SK-N-MC (cell line): ENCODE measurements around the gene TBCC.
"Not testable (repeated sequence)": the region's sequence is repeated elsewhere in the genome, so short reads cannot be mapped to it uniquely, and the experiment has no call there.

Experiments
- DNase-seq: peaks from one replicate; pipeline ENCODE4 v3.0.0-alpha.2; 2011; ENCODE audit warnings: low read depth, low spot score
- H3K27ac ChIP-seq: fragments of 200-600 bp; sonication (generic); 2 replicates; pipeline ENCODE4 v1.5.1; 2016; ENCODE audit warnings: mixed run types
- H3K36me3 ChIP-seq: fragments of 200-600 bp; sonication (generic); 2 replicates; pipeline ENCODE4 v1.6.1; 2017; ENCODE audit warnings: antibody characterized with exemption, low read length, mixed read lengths; ENCODE audit not compliant: insufficient read depth
- H3K4me3 ChIP-seq: fragments of 200-600 bp; sonication (generic); 2 replicates; pipeline ENCODE4 v1.5.1; 2016
- H3K9ac ChIP-seq: fragments of 200-600 bp; sonication (generic); 2 replicates; pipeline ENCODE4 v1.8.0; 2017; ENCODE audit warnings: mixed run types, mixed read lengths; ENCODE audit not compliant: insufficient read length
- H3K9me3 ChIP-seq: fragments of 200-600 bp; sonication (generic); 2 replicates; pipeline ENCODE4 v1.6.1; 2017; ENCODE audit warnings: low read depth, mild to moderate bottlenecking, antibody characterized with exemption, low read length, moderate library complexity, mixed read lengths
- EZH2 ChIP-seq: fragments of 200-600 bp; sonication (generic); IDR thresholded peaks from one replicate; pipeline ENCODE4 v1.6.1; 2017; ENCODE audit warnings: antibody characterized with exemption
- FOXP2 ChIP-seq: optimal IDR thresholded peaks from 2 replicates; pipeline ENCODE3; 2011; ENCODE audit warnings: mild to moderate bottlenecking, moderate library complexity; ENCODE audit not compliant: insufficient read depth; ENCODE audit errors: extremely low read length, control extremely low read depth
- POLR2AphosphoS5 ChIP-seq: IDR thresholded peaks from 2 replicates; pipeline ENCODE4 v1.6.1; 2012; ENCODE audit warnings: mild to moderate bottlenecking, low read depth, low read length, borderline replicate concordance

Gene TBCC

GRCh38 chr6:42714098-42714761, 31.7 kb downstream of the TBCC start:
- DNase-seq: no peak

GRCh38 chr6:42711930-42712329, 34.0 kb downstream of the TBCC start:
- Histone ChIP-seq H3K27ac (no peak overlapping the region), H3K4me3 (no peak overlapping the region), H3K9ac (no peak overlapping the region), H3K9me3 (no peaks in the 10 kb centered on the region), H3K36me3 (no peaks in the 10 kb centered on the region)
- TF ChIP-seq FOXP2 (no peak), POLR2AphosphoS5 (no peak), EZH2 (no peak)
- no peak for DNase-seq

More at GRCh38 chr6:42714098-42714761, 31.7 kb downstream of the TBCC start:
- TF ChIP-seq EZH2 (no peak), FOXP2 (no peak), POLR2AphosphoS5 (no peak)
- H3K9ac ChIP-seq: no peak overlapping the region
- no peak overlapping the region for H3K4me3 ChIP-seq
- no peak overlapping the region for H3K27ac ChIP-seq
- H3K36me3 ChIP-seq: no peaks in the 10 kb centered on the region
- H3K9me3 ChIP-seq: no peaks in the 10 kb centered on the region

- no peak overlapping the region for H3K9ac ChIP-seq
- no peak overlapping the region for H3K27ac ChIP-seq
- no peak overlapping the region for H3K4me3 ChIP-seq
- H3K9me3 ChIP-seq: no peaks in the 10 kb centered on the region
- no peak for DNase-seq
- no peaks in the 10 kb centered on the region for H3K36me3 ChIP-seq
- no peak for TF ChIP-seq FOXP2
- TF ChIP-seq EZH2: no peak
- TF ChIP-seq POLR2AphosphoS5: no peak
These were observed 35.6 kb downstream of the TBCC start for GRCh38 chr6:42710316-42710715.

- no peak overlapping the region for H3K27ac ChIP-seq
- no peak overlapping the region for H3K4me3 ChIP-seq
- H3K9me3 ChIP-seq: no peaks in the 10 kb centered on the region
- TF ChIP-seq EZH2 (no peak), FOXP2 (no peak), POLR2AphosphoS5 (no peak)
- DNase-seq: no peak
- no peaks in the 10 kb centered on the region for H3K36me3 ChIP-seq
- H3K9ac ChIP-seq: no peak overlapping the region
These were observed 36.0 kb downstream of the TBCC start for GRCh38 chr6:42709871-42710270.

DNA sequence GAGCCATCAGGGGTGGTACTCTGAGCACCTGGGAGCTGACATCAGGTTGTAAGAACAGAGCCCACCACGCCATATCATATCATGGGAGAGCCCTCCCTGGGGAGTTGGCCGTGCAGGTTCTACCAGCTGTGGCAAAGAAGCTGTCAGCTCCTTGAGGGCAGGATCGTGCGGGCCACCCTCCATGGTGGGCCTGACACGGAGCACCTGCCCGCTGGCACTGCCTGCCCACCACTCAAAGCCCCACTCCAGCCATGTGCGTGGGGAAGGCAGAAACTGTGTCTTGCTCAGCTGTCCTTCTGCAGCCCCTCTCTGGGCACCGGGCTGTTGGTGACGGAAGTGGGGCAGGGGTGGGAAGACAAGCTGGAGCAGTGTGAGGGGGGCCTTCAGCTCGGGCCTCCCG, 37.8 kb downstream of the TBCC start:
- Histone ChIP-seq H3K36me3 (no peaks in the 10 kb centered on the region), H3K9ac (no peak overlapping the region), H3K4me3 (no peak overlapping the region), H3K9me3 (no peaks in the 10 kb centered on the region), H3K27ac (no peak overlapping the region)
- DNase-seq: no peak
- no peak for TF ChIP-seq FOXP2

GRCh38 chr6:42707595-42707994, 38.3 kb downstream of the TBCC start:
- H3K9ac ChIP-seq: no peak overlapping the region
- H3K36me3 ChIP-seq: no peaks in the 10 kb centered on the region
- TF ChIP-seq EZH2: no peak
- no peak for TF ChIP-seq FOXP2
- no peak for TF ChIP-seq POLR2AphosphoS5
- no peaks in the 10 kb centered on the region for H3K9me3 ChIP-seq
- H3K4me3 ChIP-seq: no peak overlapping the region
- H3K27ac ChIP-seq: no peak overlapping the region
- no peak for DNase-seq

DNA sequence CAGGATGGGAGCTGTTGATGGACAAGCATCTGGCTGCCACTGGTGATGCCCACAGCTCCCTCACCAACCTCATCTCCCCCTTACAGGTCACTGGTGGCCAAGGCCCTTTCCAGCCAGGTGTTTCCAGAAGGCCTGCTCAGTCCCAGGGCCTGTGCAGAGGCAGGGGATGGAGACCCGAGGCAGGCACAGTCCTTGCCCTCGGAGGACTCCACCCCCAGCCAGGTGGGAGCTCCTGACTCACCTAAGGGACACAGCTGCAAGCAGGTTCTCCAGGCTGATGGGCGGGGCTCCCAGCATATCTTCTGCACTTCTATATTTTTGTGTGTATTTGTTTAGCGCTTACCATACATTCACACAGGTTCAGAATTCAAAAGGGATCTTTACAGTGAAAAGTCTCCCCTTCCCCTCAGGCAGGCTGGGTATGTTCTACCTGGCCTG, 40.9 kb downstream of the TBCC start:
- H3K9me3 ChIP-seq: no peaks in the 10 kb centered on the region
- DNase-seq: no peak
- no peaks in the 10 kb centered on the region for H3K36me3 ChIP-seq
- H3K9ac ChIP-seq: no peak overlapping the region
- no peak overlapping the region for H3K4me3 ChIP-seq
- no peak overlapping the region for H3K27ac ChIP-seq
- no peak for TF ChIP-seq FOXP2
- no peak for TF ChIP-seq POLR2AphosphoS5
- no peak for TF ChIP-seq EZH2

GRCh38 chr6:42704251-42704936, 41.5 kb downstream of the TBCC start:
- no peak for DNase-seq
- Histone ChIP-seq H3K9me3 (no peaks in the 10 kb centered on the region), H3K36me3 (no peaks in the 10 kb centered on the region), H3K9ac (no peak overlapping the region), H3K4me3 (no peak overlapping the region), H3K27ac (no peak overlapping the region)
- TF ChIP-seq EZH2 (no peak), FOXP2 (no peak), POLR2AphosphoS5 (no peak)

DNA sequence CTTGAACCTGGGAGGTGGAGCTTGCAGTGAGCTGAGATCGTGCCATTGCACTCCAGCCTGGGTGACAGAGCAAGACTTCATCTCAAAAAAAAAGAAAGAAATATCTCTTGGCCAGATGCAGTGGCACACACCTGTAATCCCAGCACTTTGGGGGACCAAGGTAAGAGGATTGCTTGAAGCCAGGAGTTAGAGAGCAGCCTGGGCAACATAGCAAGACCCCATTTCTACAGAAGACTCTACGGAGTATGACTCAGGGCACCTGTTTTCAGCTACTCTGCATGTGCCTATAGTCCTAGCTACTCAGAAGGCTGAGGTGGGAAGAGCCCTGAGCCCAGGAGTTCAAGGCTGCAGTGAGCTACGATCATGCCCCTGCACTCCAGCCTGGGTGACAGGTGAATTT, 43.1 kb downstream of the TBCC start:
- not testable (repeated sequence) for DNase-seq, H3K36me3 ChIP-seq, H3K9me3 ChIP-seq, H3K4me3 ChIP-seq, H3K9ac ChIP-seq, H3K27ac ChIP-seq
